Activated B cell treated with CpG ODN at 0.5 μM for 24 hours (primary cell): Measurements from ENCODE around the gene ACTRT3. TPM values are rescaled to one million over a fixed set of nuclear protein-coding genes. Genes with fewer than 3 reads are reported as not detected.
"Not testable (repeated sequence)": the region's sequence is repeated elsewhere in the genome, so short reads cannot be mapped to it uniquely, and the experiment has no call there.

ENCODE experiments used
- ATAC-seq: fragments of 200-7000 bp; cut with Tn5 transposase; one replicate; pipeline ENCODE4 v1.10.0; 2021; ENCODE audit warnings: low read depth, mild to moderate bottlenecking, moderate library complexity
- CTCF ChIA-PET: fragments of 350-600 bp; sonication (Branson Sonifier 250); formaldehyde crosslinking; loops from one replicate; lab custom pipeline; 2021; ENCODE audit warnings: antibody characterized with exemption; lab: Charles Lee
- POLR2A ChIA-PET: fragments of 350-600 bp; sonication (Branson Sonifier 250); formaldehyde crosslinking; loops from one replicate; lab custom pipeline; 2021; ENCODE audit warnings: antibody characterized with exemption; lab: Charles Lee
- DNase-seq: peaks from one replicate; pipeline ENCODE4 v3.0.0; 2022
- H3K27ac Mint-ChIP-seq: one replicate; pipeline ENCODE4 v1.8.0; 2020; ENCODE audit warnings: mixed read lengths
- H3K27me3 Mint-ChIP-seq: one replicate; pipeline ENCODE4 v1.8.0; 2021; ENCODE audit warnings: mixed read lengths
- H3K36me3 Mint-ChIP-seq: one replicate; pipeline ENCODE4 v1.8.0; 2021; ENCODE audit warnings: low read depth, mixed read lengths
- H3K4me1 Mint-ChIP-seq: one replicate; pipeline ENCODE4 v1.8.0; 2021; ENCODE audit warnings: mixed read lengths
- H3K4me3 Mint-ChIP-seq: one replicate; pipeline ENCODE4 v1.8.0; 2020; ENCODE audit warnings: mild to moderate bottlenecking, mixed read lengths
- H3K9me3 Mint-ChIP-seq: one replicate; pipeline ENCODE4 v1.8.0; 2020; ENCODE audit warnings: mixed read lengths
- intact Hi-C: fragments of 100-400 bp; cut with micrococcal nuclease; formaldehyde crosslinking; loops from one replicate; pipeline ENCODE4 v1.15.1; 2024
- total RNA-seq: library from RNA; stranded (reverse); gene quantifications from 2 replicates; pipeline ENCODE4 v1.2.3, GENCODE V29; 2022
- TF ChIP-seq, protein P1 (sequence below): fragments of 200-600 bp; IDR thresholded peaks from one replicate; pipeline ENCODE4 v1.8.0; 2022; ENCODE audit warnings: antibody characterized with exemption, mild to moderate bottlenecking

ACTRT3 gene
- total RNA-seq, 1 donor from 2014 or later: 0.49 TPM

GRCh38 chr3:169744366-169745054, 24.9 kb downstream of the ACTRT3 start:
- Mint-ChIP-seq H3K36me3 (no peaks in the 10 kb centered on the region), H3K4me3 (no peak overlapping the region), H3K9me3 (no peaks in the 10 kb centered on the region), H3K27ac (no peak overlapping the region), H3K27me3 (peaks cover 17% of the 10 kb centered on the region), H3K4me1 (no peaks in the 10 kb centered on the region)
- intact Hi-C loops: loop anchor here (1.0 to 5.0 kb wide), 2 partner anchors 82 to 1697 kb away; partner anchors contain the start of gene MECOM
- ChIA-PET CTCF (interaction anchor here (0.9 to 1.8 kb wide), 4 partner anchors 10 to 879 kb away, joined by 3 to 6 read pairs (median 4); no protein-coding TSS in a partner anchor), POLR2A (interaction anchor here (0.6 kb wide), 1 partner anchor 28 kb away, joined by 5 read pairs; no protein-coding TSS in a partner anchor)
- TF ChIP-seq, protein P1, sequence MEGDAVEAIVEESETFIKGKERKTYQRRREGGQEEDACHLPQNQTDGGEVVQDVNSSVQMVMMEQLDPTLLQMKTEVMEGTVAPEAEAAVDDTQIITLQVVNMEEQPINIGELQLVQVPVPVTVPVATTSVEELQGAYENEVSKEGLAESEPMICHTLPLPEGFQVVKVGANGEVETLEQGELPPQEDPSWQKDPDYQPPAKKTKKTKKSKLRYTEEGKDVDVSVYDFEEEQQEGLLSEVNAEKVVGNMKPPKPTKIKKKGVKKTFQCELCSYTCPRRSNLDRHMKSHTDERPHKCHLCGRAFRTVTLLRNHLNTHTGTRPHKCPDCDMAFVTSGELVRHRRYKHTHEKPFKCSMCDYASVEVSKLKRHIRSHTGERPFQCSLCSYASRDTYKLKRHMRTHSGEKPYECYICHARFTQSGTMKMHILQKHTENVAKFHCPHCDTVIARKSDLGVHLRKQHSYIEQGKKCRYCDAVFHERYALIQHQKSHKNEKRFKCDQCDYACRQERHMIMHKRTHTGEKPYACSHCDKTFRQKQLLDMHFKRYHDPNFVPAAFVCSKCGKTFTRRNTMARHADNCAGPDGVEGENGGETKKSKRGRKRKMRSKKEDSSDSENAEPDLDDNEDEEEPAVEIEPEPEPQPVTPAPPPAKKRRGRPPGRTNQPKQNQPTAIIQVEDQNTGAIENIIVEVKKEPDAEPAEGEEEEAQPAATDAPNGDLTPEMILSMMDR: no peak
- DNase-seq (no peak), ATAC-seq (no peak)

DNA sequence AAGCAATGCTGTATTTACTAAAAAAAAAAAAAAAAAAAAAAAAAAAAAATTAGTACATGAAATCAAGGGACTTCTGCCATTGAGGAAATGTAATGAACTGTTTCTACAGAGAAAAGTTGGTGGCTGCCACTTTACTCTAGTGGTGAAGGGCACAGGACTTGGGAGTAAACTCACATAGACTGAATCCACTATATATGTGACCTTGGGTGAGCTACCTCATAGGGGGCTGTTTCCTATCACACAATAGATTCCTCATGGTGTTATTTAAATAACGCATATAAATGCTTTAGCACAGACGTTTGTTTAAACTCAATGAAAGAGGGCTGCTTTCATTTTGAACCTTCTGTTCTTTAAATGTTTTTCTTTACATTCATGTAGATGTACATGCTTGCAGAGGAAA, 30.3 kb downstream of the ACTRT3 start:
- H3K27ac Mint-ChIP-seq: no peak overlapping the region
- CTCF ChIA-PET: no interaction called here
- H3K9me3 Mint-ChIP-seq: peaks cover 12% of the 10 kb centered on the region
- no peaks in the 10 kb centered on the region for H3K36me3 Mint-ChIP-seq
- H3K4me3 Mint-ChIP-seq: no peak overlapping the region
- peaks cover 2% of the 10 kb centered on the region for H3K27me3 Mint-ChIP-seq
- no peaks in the 10 kb centered on the region for H3K4me1 Mint-ChIP-seq
- TF ChIP-seq, protein P1: no peak
- POLR2A ChIA-PET: no interaction called here
- no peak for DNase-seq
- intact Hi-C loops: no loop called here
- ATAC-seq: no peak

GRCh38 chr3:169731857-169732256, 37.5 kb downstream of the ACTRT3 start:
- H3K36me3 Mint-ChIP-seq, H3K4me1 Mint-ChIP-seq, H3K4me3 Mint-ChIP-seq, ATAC-seq, POLR2A ChIA-PET, H3K27ac Mint-ChIP-seq, DNase-seq, intact Hi-C loops: not testable (repeated sequence)
- Mint-ChIP-seq H3K9me3 (peaks cover 36% of the 10 kb centered on the region), H3K27me3 (peaks cover 34% of the 10 kb centered on the region)
- CTCF ChIA-PET: interaction anchor here (1.2 kb wide), 1 partner anchor 12 kb away, joined by 3 read pairs; no protein-coding TSS in a partner anchor

- Mint-ChIP-seq H3K4me1 (no peaks in the 10 kb centered on the region), H3K4me3 (no peak overlapping the region), H3K9me3 (peaks cover 11% of the 10 kb centered on the region), H3K27ac (no peak overlapping the region), H3K27me3 (peaks cover 27% of the 10 kb centered on the region), H3K36me3 (no peaks in the 10 kb centered on the region)
- no peak for DNase-seq
- intact Hi-C loops: no loop called here
- TF ChIP-seq, protein P1: no peak
- ChIA-PET CTCF (no interaction called here), POLR2A (no interaction called here)
- ATAC-seq: no peak
Observed at GRCh38 chr3:169722724-169723123, 46.6 kb downstream of the ACTRT3 start.

- H3K9me3 Mint-ChIP-seq, H3K27ac Mint-ChIP-seq, DNase-seq, H3K36me3 Mint-ChIP-seq, ATAC-seq, intact Hi-C loops, CTCF ChIA-PET, POLR2A ChIA-PET, H3K4me3 Mint-ChIP-seq, H3K4me1 Mint-ChIP-seq: not testable (repeated sequence)
- H3K27me3 Mint-ChIP-seq: peaks cover 32% of the 10 kb centered on the region
Observed at GRCh38 chr3:169718415-169718814, 50.9 kb downstream of the ACTRT3 start.

Other genes starting within 250 kb of the ACTRT3 start
- 0.22 TPM in 1 of 2 replicates, not detected in the other for gene MECOM, start 105.8 kb downstream of the ACTRT3 start, total RNA-seq
- gene TERC, start 4.5 kb downstream of the ACTRT3 start, total RNA-seq: 2.5 and 8.4 TPM in 2 replicates
- 23.9 and 24.8 TPM in 2 replicates for gene MYNN, start 3.8 kb upstream of the ACTRT3 start, total RNA-seq
- gene LRRIQ4, start 43.3 kb upstream of the ACTRT3 start, total RNA-seq: 0.29 and 0.40 TPM in 2 replicates
- 4.2 and 5.7 TPM in 2 replicates for gene LRRC34, start 43.3 kb upstream of the ACTRT3 start, total RNA-seq
- gene LRRC31, start 100.4 kb upstream of the ACTRT3 start, total RNA-seq: not detected in 2 replicates
- gene SAMD7, start 142.0 kb upstream of the ACTRT3 start, total RNA-seq: 0.20 TPM in 1 of 2 replicates, not detected in the other
- 140 and 165 TPM in 2 replicates for gene SEC62, start 197.2 kb upstream of the ACTRT3 start, total RNA-seq